ENCODE data around the gene PEX11A. TPM values are rescaled to one million over a fixed set of nuclear protein-coding genes. Genes with fewer than 3 reads are reported as not detected.

Gene PEX11A
- polyA plus RNA-seq, 10 donors, result 3.0 to 7.0 (median 4.9) TPM

Other genes starting within 250 kb of the PEX11A start
- 1 to 10 TPM in 1 of 10 donors, under 1 TPM in 1, not detected in 8; 0.55 to 1.3 TPM for gene RHCG, start 194.2 kb downstream of the PEX11A start, polyA plus RNA-seq (ENCODE audit: insufficient read length in 10 of 10)
- gene TICRR, start 115.3 kb downstream of the PEX11A start, polyA plus RNA-seq (ENCODE audit: insufficient read length in 10 of 10), result 1 to 10 TPM; 3.4 to 7.3 (median 4.6) TPM
- 10 to 100 TPM in 1 of 10 donors, 1 to 10 TPM in 9; 3.9 to 10.5 (median 5.4) TPM for gene KIF7, start 35.3 kb downstream of the PEX11A start, polyA plus RNA-seq (ENCODE audit: insufficient read length in 10 of 10)
- gene PLIN1, start 11.4 kb downstream of the PEX11A start, polyA plus RNA-seq (ENCODE audit: insufficient read length in 10 of 10), result 1 to 10 TPM in 2 of 10 donors, under 1 TPM in 7, not detected in 1; 0.11 to 3.3 (median 0.30) TPM
- under 1 TPM; 0.07 to 0.37 (median 0.14) TPM for gene WDR93, start 57 bp upstream of the PEX11A start, polyA plus RNA-seq (ENCODE audit: insufficient read length in 10 of 10)
- gene MESP1, start 60.5 kb upstream of the PEX11A start, polyA plus RNA-seq (ENCODE audit: insufficient read length in 10 of 10), result 1 to 10 TPM in 5 of 10 donors, under 1 TPM in 4, not detected in 1; 0.18 to 1.3 (median 1.1) TPM
- gene MESP2, start 85.6 kb upstream of the PEX11A start, polyA plus RNA-seq (ENCODE audit: insufficient read length in 10 of 10), result under 1 TPM; 0.13 to 0.65 (median 0.30) TPM
- gene ANPEP, start 124.1 kb upstream of the PEX11A start, polyA plus RNA-seq (ENCODE audit: insufficient read length in 10 of 10), result 10 to 100 TPM in 5 of 10 donors, 1 to 10 TPM in 5; 4.6 to 21.3 (median 9.8) TPM
- 10 to 100 TPM; 23.0 to 36.5 (median 29.1) TPM for gene AP3S2, start 203.2 kb upstream of the PEX11A start, polyA plus RNA-seq (ENCODE audit: insufficient read length in 10 of 10)
- 10 to 100 TPM; 14.4 to 22.9 (median 17.3) TPM for gene ARPIN, start 222.2 kb upstream of the PEX11A start, polyA plus RNA-seq (ENCODE audit: insufficient read length in 10 of 10)